GM23248 (cell line): ENCODE results near the gene SPATA24. TPM values are rescaled to one million over a fixed set of nuclear protein-coding genes. Genes with fewer than 3 reads are reported as not detected.

ENCODE experiments used
- DNase-seq: peaks from one replicate; pipeline ENCODE4 v3.0.0-alpha.2; 2015
- H2AFZ ChIP-seq: fragments of 200-600 bp; sonication (generic); 2 replicates; pipeline ENCODE4 v1.6.1; 2016; ENCODE audit warnings: antibody characterized with exemption
- H3F3A ChIP-seq: fragments of 200-600 bp; sonication (generic); 2 replicates; pipeline ENCODE4 v1.6.1; 2016; ENCODE audit warnings: mild to moderate bottlenecking, antibody characterized with exemption, mixed run types; ENCODE audit not compliant: insufficient read depth
- H3K27ac ChIP-seq: fragments of 200-600 bp; sonication (generic); 2 replicates; pipeline ENCODE4 v1.5.1; 2016; ENCODE audit warnings: mild to moderate bottlenecking
- H3K27me3 ChIP-seq: fragments of 200-600 bp; sonication (generic); replicated peaks from 2 replicates; pipeline ENCODE4 v1.6.1; 2016; ENCODE audit warnings: mild to moderate bottlenecking; ENCODE audit not compliant: insufficient read depth
- H3K36me3 ChIP-seq: fragments of 200-600 bp; sonication (generic); 2 replicates; pipeline ENCODE4 v1.6.1; 2016; ENCODE audit warnings: low read depth, mild to moderate bottlenecking
- H3K4me1 ChIP-seq: fragments of 200-600 bp; sonication (generic); 2 replicates; pipeline ENCODE4 v1.6.1; 2016; ENCODE audit warnings: mild to moderate bottlenecking; ENCODE audit not compliant: insufficient read depth
- H3K4me2 ChIP-seq: fragments of 200-600 bp; sonication (generic); one replicate; pipeline ENCODE4 v1.6.1; 2016; ENCODE audit warnings: mild to moderate bottlenecking; ENCODE audit not compliant: unreplicated experiment
- H3K4me3 ChIP-seq: fragments of 200-600 bp; sonication (generic); 2 replicates; pipeline ENCODE4 v1.5.1; 2016; ENCODE audit warnings: mild to moderate bottlenecking
- H3K79me2 ChIP-seq: fragments of 200-600 bp; sonication (generic); 2 replicates; pipeline ENCODE4 v1.6.1; 2016; ENCODE audit warnings: mild to moderate bottlenecking; ENCODE audit not compliant: insufficient read depth
- H3K9ac ChIP-seq: fragments of 200-600 bp; sonication (generic); 2 replicates; pipeline ENCODE4 v1.6.1; 2016; ENCODE audit warnings: mild to moderate bottlenecking
- H3K9me2 ChIP-seq: fragments of 200-600 bp; sonication (generic); 2 replicates; pipeline ENCODE4 v1.6.1; 2016; ENCODE audit warnings: mixed run types, mild to moderate bottlenecking, moderate library complexity; ENCODE audit not compliant: insufficient read depth
- H3K9me3 ChIP-seq: fragments of 200-600 bp; sonication (generic); one replicate; pipeline ENCODE4 v1.6.1; 2017; ENCODE audit warnings: low read depth
- H4K20me1 ChIP-seq: fragments of 200-600 bp; sonication (generic); 2 replicates; pipeline ENCODE4 v1.6.0; 2016; ENCODE audit not compliant: insufficient read depth
- EZH2 ChIP-seq: fragments of 200-600 bp; sonication (generic); IDR thresholded peaks from 2 replicates; pipeline ENCODE4 v1.6.1; 2018; ENCODE audit warnings: antibody characterized with exemption, mild to moderate bottlenecking; ENCODE audit not compliant: insufficient read depth, poor library complexity, severe bottlenecking
- EZH2phosphoT487 ChIP-seq: fragments of 200-600 bp; sonication (generic); IDR thresholded peaks from 2 replicates; pipeline ENCODE4 v1.6.1; 2018; ENCODE audit warnings: antibody characterized with exemption, moderate library complexity, mild to moderate bottlenecking, low read depth; ENCODE audit not compliant: insufficient read depth
- WGBS, 2 experiments: methylation state at CpG; one replicate each; pipeline ENCODE4 v1.1.6; 2015 to 2017; ENCODE audit warnings: low lambda C conversion rate in 2 of 2, low coverage in 1 of 2; ENCODE audit errors: missing lambda C conversion rate in 2 of 2; 5-methylcytosine and 5-hydroxymethylcytosine counted together
- in situ Hi-C: fragments of 300-500 bp; cut with MboI; formaldehyde crosslinking; loops from 2 replicates; pipeline ENCODE4 v1.15.0; 2020
- polyA plus RNA-seq: library from polyadenylated mRNA; unstranded; fragments of >200 nt; fragmentation: Nextera tagmentation; extraction: Ambion mirVana; gene quantifications from 2 replicates; pipeline ENCODE4 v1.2.1, GENCODE V29; 2016
- total RNA-seq: library from RNA; depleted of rRNA; stranded (reverse); fragments of >200 nt; shearing (Covaris generic); gene quantifications from 2 replicates; pipeline ENCODE4 v1.2.3, GENCODE V29; 2014

SPATA24 gene
- total and polyA plus RNA-seq, 2 experiments from 2014 or later: 0.43 to 4.3 TPM

GRCh38 chr5:139395844-139396640 is 7.8 kb downstream of the SPATA24 start:
- Histone ChIP-seq H3K4me2 (no peak overlapping the region), H3K79me2 (no peaks in the 10 kb centered on the region), H2AFZ (no peak overlapping the region), H3K9ac (no peak overlapping the region), H3K27me3 (peaks cover 9% of the 10 kb centered on the region), H3F3A (no peaks in the 10 kb centered on the region), H3K9me2 (no peaks in the 10 kb centered on the region), H3K36me3 (no peaks in the 10 kb centered on the region), H3K27ac (no peak overlapping the region), H3K4me3 (no peak overlapping the region), H3K4me1 (0 out of 2 replicates have a peak, but pooled peaks cover 4% of the 10 kb centered on the region), H4K20me1 (no peaks in the 10 kb centered on the region), H3K9me3 (no peaks in the 10 kb centered on the region)
- in situ Hi-C loops: no loop called here
- DNase-seq: peak; percentile 56
- TF ChIP-seq EZH2phosphoT487: no peak
- TF ChIP-seq EZH2: no peak
- 87% methylated on average over 8 of the region's 8 CpGs for WGBS, 2 experiments

GRCh38 chr5:139394654-139395566 is 9.0 kb downstream of the SPATA24 start, which contains the start of gene PROB1:
Gene PROB1 (minus strand): TSS chr5:139395104. CDS start chr5:139395081, 23 bp downstream.
- H3K79me2 ChIP-seq: no peaks in the 10 kb centered on the region
- 0 out of 2 replicates have a peak, but pooled peaks cover 4% of the 10 kb centered on the region for H3K4me1 ChIP-seq
- H3K9ac ChIP-seq: peak within 1 kb of the TSS; percentile 37
- in situ Hi-C loops: no loop called here
- H3K27me3 ChIP-seq: peaks cover 9% of the 10 kb centered on the region
- H2AFZ ChIP-seq: peak within 1 kb of the TSS; percentile 74
- TF ChIP-seq EZH2phosphoT487 (no peak), EZH2 (no peak)
- H4K20me1 ChIP-seq: no peaks in the 10 kb centered on the region
- no peaks in the 10 kb centered on the region for H3F3A ChIP-seq
- H3K27ac ChIP-seq: no peak within 1 kb of the TSS
- H3K9me2 ChIP-seq: no peaks in the 10 kb centered on the region
- peak; percentile 47 for DNase-seq
- peak within 1 kb of the TSS; percentile 49 for H3K4me2 ChIP-seq
- peak within 1 kb of the TSS; percentile 65 for H3K4me3 ChIP-seq
- WGBS, 2 experiments: 14% methylated on average over 54 to 56 of the region's 76 CpGs
- H3K36me3 ChIP-seq: no peaks in the 10 kb centered on the region
- H3K9me3 ChIP-seq: no peaks in the 10 kb centered on the region

GRCh38 chr5:139394123-139394653 is 9.7 kb downstream of the SPATA24 start:
- no peaks in the 10 kb centered on the region for H3K9me3 ChIP-seq
- H4K20me1 ChIP-seq: no peaks in the 10 kb centered on the region
- peak overlapping the region; percentile 74 for H2AFZ ChIP-seq
- peak overlapping the region; percentile 65 for H3K4me3 ChIP-seq
- peak; percentile 77 for DNase-seq
- H3K27ac ChIP-seq: no peak overlapping the region
- H3K4me1 ChIP-seq: 0 out of 2 replicates have a peak, but pooled peaks cover 4% of the 10 kb centered on the region
- TF ChIP-seq EZH2phosphoT487: no peak
- no peak for TF ChIP-seq EZH2
- in situ Hi-C loops: no loop called here
- no peaks in the 10 kb centered on the region for H3K79me2 ChIP-seq
- peak overlapping the region; percentile 49 for H3K4me2 ChIP-seq
- H3K27me3 ChIP-seq: peaks cover 9% of the 10 kb centered on the region
- no peaks in the 10 kb centered on the region for H3K36me3 ChIP-seq
- H3F3A ChIP-seq: no peaks in the 10 kb centered on the region
- peak overlapping the region; percentile 37 for H3K9ac ChIP-seq
- no peaks in the 10 kb centered on the region for H3K9me2 ChIP-seq
- 2% methylated on average over 38 to 60 of the region's 62 CpGs for WGBS, 2 experiments

GRCh38 chr5:139393497-139394122 is 10.3 kb downstream of the SPATA24 start:
- peak overlapping the region; percentile 74 for H2AFZ ChIP-seq

More at GRCh38 chr5:139393497-139394122, 10.3 kb downstream of the SPATA24 start:
- no peaks in the 10 kb centered on the region for H3F3A ChIP-seq
- peak overlapping the region; percentile 37 for H3K9ac ChIP-seq
- H3K27ac ChIP-seq: no peak overlapping the region
- in situ Hi-C loops: no loop called here
- 8 to 11% methylated on average over 48 to 49 of the region's 49 CpGs for WGBS, 2 experiments
- H3K79me2 ChIP-seq: no peaks in the 10 kb centered on the region
- no peak for DNase-seq
- H3K27me3 ChIP-seq: peaks cover 9% of the 10 kb centered on the region
- H3K4me1 ChIP-seq: 0 out of 2 replicates have a peak, but pooled peaks cover 4% of the 10 kb centered on the region
- TF ChIP-seq EZH2phosphoT487 (no peak), EZH2 (peak; percentile 62)
- peak overlapping the region; percentile 49 for H3K4me2 ChIP-seq
- H3K4me3 ChIP-seq: peak overlapping the region; percentile 65
- no peaks in the 10 kb centered on the region for H4K20me1 ChIP-seq
- no peaks in the 10 kb centered on the region for H3K9me2 ChIP-seq
- H3K36me3 ChIP-seq: no peaks in the 10 kb centered on the region
- H3K9me3 ChIP-seq: no peaks in the 10 kb centered on the region
